GM21529 (cell line): ENCODE results near the gene ATP13A2.
"Not testable (repeated sequence)": the region's sequence is repeated elsewhere in the genome, so short reads cannot be mapped to it uniquely, and the experiment has no call there.

ENCODE experiments used
- ATAC-seq: cut with Tn5 transposase; IDR thresholded peaks from one replicate; pipeline ENCODE4 v1.9.1; 2021; ENCODE audit not compliant: unreplicated experiment

ATP13A2 gene

DNA sequence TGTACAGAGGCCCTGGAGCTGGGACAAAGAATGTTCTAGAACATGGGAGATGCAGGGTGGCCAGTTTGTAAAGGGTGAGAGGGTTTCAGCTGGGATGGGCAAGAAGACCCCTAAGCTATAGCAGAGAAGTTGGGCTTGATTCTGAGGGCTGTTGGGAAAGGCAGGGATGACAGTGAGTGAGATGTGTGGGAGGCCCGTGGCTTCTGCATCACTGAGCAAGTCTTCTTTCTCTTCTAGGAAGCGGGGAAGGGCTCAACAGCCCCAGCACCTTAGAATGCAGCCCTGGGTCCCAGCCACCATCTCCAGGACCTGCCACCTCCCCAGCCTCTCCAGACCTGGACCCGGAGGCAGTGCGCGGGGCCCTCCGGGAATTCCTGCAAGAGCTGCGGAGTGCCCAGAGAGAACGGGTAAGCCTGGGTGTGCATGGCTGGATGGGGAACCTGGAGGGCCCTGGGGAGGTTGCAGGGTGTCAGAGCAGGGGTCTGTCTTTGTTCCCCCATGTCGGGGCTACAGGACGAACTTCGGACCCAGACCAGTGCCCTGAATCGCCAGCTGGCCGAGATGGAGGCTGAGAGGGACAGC is 46.2 kb downstream of the ATP13A2 start:
- ATAC-seq: no peak

DNA sequence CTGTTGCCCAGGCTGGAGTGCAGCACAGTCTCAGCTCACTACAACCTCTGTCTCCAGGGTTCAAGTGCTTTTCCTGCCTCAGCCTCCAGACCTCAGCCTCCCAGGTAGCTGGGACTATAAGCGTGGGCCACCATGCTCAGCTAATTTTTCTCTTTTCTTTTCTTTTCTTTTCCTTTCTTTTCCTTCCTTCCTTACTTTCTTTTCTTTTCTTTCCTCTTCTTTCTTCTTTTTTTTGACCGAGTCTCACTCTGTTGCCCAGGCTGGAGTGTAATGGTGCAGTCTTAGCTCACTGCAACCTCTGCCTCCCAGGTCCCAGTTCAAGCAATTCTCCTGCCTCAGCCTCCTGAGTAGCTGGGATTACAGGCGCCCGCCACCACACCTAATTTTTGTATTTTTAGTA is 47.6 kb downstream of the ATP13A2 start:
- not testable (repeated sequence) for ATAC-seq

DNA sequence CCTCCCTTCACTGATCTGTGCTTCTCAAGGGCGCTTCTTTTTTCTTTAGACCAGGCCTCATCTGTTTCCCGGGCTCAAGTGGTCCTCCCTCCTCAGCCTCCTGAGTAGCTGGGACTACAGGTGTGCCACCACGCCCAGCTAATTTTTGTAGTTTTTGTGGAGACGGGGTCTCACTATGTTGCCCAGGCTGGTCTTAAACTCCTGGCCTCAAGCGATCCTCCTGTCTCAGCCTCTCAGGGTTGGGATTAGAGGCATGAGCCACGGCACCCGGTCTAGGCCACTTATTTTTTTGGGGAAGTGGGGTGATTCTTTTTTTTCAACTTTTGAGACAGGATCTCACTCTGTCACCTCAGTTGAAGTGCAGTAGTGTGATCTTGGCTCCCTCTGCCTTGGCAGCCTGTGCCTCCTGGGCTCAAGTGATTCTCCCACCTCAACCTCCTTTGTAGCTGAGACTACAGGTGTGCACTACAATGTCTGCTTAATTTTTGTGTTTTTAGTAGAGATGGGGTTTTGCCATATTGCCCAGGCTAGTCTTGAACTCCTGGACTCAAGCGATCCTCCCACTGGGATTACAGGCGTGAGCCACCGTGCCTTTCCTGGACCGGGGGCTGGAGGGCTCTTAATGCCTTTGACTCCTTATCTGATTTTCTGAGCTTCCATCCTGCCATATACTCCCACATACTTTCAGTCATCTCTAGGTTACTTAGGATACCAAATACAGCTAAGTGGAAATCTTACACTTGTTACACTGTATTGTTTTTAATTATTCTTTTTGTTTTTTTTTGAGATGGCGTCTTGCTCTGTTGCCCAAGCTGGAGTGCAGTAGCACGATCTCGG is 50.2 kb downstream of the ATP13A2 start:
- no peak for ATAC-seq

- ATAC-seq: peak; percentile 68
Observed at GRCh38 chr1:16960560-16961296, 51.0 kb downstream of the ATP13A2 start.

DNA sequence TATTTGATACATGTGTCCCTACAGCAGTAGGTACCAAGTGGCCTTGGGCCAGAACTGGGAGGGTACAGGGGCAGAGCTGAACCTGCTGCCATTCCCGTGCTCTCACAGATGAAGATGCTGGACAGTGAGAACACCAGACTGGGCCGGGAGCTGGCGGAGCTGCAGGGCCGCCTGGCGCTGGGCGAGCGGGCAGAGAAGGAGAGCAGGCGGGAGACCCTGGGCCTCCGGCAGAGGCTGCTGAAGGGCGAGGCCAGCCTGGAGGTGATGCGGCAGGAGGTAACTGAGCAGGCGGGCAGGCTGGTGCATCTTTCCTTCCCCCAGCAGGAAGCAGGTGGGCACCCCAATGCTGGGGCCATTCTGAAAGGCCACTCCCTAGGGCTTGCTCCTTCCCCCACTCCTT is 53.3 kb downstream of the ATP13A2 start:
- no peak for ATAC-seq

DNA sequence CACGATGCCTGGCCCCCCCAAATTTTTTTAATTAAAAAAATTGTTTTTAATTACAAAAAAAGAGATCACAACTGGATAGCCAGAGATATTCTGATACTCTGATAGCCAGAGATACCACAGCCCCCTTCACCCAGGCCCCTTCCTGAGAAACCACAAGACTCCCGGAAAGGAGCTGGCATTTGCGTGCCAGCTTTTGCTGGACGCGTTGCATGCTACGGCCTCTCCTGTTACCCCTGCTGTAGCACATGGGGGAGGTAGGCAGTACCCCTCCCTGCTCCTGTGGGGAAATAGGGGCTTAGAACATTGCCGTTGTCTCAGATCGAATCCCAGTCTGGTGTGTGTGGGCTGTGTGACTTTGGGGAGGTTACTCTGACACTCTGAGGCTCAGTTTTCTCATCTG is 54.0 kb downstream of the ATP13A2 start:
- no peak for ATAC-seq

DNA sequence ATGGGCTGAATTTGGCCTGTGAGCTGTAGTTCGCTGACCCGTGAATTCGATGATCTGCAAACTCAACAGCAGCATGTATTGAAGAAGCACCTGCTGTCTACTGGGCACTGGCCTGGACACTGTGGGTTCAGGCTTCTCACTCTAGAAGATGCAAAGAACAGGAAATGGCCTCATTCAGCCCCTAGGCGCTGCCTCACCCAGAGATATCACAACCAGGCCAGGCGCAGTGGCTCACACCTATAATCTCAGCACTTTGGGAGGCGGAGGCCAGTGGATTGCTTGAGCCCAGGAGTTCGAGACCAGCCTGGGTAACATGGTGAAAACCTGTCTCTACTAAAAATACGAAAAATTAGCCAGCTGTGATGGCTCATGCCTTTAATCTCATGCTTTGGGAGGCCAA is 55.0 kb downstream of the ATP13A2 start:
- ATAC-seq: no peak

DNA sequence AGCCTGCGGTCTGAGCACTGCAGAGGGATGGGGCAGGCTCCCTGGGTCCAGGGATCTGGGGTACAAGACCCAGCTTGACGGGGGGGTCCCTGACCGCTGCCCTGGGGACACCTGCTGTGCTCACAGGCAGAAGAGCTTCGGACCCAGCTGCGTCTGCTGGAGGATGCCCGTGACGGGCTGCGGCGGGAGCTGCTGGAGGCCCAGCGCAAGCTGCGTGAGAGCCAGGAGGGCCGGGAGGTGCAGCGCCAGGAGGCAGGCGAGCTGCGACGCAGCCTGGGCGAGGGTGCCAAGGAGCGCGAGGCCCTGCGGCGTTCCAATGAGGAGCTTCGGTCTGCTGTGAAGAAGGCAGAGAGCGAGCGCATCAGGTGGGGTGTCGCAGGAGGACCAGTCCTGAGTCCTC is 56.5 kb downstream of the ATP13A2 start:
- no peak for ATAC-seq

DNA sequence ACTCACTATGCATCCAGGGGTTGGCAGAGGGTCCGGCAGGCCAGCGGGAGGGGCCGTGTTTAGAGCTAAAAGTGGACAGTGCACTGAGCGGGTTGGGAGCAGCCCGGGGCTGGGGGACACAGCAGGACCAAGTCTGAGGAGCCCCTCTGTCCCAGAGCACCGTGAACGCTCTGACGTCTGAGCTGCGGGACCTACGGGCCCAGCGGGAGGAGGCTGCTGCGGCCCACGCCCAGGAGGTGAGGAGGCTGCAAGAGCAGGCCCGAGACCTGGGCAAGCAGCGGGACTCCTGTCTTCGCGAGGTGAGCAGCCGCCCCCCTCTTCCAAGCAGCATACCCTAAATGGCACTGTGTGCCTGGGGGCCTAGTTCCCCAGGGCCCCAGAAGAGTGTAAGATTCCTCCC is 57.1 kb downstream of the ATP13A2 start:
- ATAC-seq: no peak

- ATAC-seq: not testable (repeated sequence)
Observed at GRCh38 chr1:16952376-16952775, 59.4 kb downstream of the ATP13A2 start.

DNA sequence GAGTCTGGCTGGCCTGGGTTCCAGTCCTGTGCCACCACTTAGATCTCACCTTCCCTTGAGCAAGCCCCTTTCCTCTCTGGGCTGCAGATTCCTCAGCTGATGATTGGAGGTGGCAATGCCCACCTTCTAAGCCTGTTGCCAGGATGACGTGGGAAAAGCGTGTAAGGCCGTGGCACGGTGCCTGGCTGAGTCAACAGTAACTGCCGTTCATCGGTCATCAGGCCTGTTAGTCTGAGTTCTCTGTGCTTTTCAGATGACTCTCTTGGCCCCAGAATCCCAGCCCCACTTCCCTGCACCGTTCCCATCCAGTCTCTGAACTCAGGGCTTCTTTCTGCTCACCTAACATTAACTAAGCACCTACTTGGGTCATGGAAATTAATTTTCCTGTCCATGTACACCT is 62.7 kb downstream of the ATP13A2 start:
- not testable (repeated sequence) for ATAC-seq

- not testable (repeated sequence) for ATAC-seq
Observed at GRCh38 chr1:16948282-16948891, 63.3 kb downstream of the ATP13A2 start.

DNA sequence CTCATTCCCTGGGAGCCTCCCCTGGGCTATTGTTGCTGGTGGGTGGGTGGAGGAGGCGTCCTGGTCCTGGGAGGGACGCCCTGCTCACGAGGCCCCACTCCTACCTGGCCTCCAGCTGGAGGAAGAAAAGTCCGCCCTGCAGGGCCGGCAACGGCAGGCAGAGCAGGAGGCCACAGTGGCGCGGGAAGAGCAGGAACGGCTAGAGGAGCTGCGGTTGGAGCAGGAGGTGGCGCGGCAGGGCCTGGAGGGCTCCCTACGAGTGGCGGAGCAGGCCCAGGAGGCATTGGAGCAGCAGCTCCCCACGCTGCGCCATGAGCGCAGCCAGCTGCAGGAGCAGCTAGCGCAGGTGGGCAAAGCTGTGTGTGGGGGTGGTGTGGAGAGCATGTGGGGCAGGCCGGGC is 65.1 kb downstream of the ATP13A2 start:
- ATAC-seq: no peak

GRCh38 chr1:16946185-16946584 is 65.5 kb downstream of the ATP13A2 start:
- not testable (repeated sequence) for ATAC-seq

DNA sequence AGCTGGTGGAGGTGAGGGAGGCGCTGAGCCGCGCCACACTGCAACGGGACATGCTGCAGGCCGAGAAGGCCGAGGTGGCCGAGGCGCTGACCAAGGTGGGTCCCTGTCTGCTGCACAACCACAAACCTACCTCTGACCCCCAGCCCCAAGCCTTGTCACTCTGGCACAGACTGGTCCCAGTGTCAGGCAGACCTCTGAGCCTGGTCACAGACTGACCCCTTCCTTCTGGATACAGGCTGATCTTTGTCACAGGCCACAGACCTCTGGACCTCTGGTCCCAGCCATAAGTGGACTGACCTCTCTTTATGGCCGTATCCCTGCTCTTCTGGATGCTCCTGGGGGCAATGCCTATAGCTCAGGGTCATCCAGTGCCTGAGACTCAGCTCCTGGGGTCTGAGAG is 66.2 kb downstream of the ATP13A2 start:
- not testable (repeated sequence) for ATAC-seq

DNA sequence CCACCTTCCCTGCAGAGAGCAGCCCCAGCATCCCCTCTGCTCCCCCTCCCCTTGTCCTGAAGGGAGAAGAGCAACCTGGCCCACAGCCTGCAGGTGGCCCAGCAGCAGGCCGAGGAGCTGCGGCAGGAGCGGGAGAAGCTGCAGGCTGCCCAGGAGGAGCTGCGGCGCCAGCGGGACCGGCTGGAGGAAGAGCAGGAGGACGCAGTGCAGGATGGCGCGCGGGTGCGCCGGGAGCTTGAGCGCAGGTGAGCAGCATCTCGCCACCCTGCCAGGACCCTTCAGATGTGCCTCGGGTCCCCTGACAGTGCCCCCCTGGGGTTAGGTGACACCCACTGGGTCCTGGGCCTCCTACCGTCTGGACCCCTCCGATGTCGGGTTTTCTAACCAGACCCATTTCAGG is 67.7 kb downstream of the ATP13A2 start:
- no peak for ATAC-seq

DNA sequence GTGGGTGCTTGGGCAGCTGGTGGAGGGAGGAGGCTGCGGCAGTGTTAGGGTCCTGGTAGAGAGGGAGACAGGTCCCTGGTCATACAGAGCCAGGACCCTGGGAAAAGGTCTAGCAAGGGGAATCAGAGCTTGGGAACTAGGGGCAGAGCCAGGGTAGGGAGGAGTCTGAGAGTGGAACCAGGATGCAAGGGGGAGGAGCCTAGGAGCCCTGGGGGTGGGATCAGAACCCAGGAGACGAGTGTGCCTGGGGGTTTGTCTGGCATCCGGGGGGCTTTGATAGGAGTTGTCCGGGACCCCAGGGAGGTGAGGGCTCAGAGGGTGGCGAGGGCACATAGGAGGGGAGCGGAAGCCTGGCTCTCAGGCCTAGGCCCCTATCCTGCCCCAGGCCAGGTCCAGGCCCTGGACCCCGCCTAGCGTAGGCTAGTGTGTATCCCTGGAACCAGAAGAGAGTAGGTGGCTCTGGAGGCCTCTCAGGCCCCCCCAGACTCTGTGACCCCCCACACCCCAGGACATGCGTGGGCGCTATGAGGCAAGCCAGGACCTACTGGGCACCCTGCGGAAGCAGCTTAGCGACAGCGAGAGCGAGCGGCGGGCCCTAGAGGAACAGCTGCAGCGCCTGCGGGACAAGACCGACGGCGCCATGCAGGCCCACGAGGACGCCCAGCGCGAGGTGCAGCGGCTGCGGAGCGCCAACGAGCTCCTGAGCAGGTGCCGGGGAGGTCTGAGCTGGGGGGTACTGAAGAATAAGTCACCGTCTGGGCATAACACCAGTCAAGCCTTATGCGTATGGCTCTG is 72.1 kb downstream of the ATP13A2 start:
- not testable (repeated sequence) for ATAC-seq

GRCh38 chr1:16938351-16939321 is 73.1 kb downstream of the ATP13A2 start:
- ATAC-seq: no peak

DNA sequence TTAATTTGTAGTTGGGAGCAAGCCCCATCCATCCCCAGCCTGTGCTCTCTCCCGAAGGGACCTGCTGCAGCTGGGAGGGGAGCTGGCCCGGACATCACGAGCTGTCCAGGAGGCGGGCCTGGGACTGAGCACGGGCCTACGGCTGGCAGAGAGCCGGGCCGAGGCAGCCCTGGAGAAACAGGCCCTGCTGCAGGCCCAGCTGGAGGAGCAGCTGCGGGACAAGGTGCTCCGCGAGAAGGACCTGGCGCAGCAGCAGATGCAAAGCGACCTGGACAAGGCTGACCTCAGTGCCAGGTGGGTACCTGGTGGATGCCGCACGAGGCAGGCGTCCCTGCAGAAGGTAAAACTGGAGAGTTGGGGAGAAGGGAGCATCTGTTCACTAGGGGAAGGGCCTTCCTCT is 75.1 kb downstream of the ATP13A2 start:
- ATAC-seq: not testable (repeated sequence)
